Measurements from ENCODE around the gene NKAIN2.
A peak's percentile ranks its signal among the peaks of the same experiment; 100 is the strongest.

The NKAIN2 gene

DNA sequence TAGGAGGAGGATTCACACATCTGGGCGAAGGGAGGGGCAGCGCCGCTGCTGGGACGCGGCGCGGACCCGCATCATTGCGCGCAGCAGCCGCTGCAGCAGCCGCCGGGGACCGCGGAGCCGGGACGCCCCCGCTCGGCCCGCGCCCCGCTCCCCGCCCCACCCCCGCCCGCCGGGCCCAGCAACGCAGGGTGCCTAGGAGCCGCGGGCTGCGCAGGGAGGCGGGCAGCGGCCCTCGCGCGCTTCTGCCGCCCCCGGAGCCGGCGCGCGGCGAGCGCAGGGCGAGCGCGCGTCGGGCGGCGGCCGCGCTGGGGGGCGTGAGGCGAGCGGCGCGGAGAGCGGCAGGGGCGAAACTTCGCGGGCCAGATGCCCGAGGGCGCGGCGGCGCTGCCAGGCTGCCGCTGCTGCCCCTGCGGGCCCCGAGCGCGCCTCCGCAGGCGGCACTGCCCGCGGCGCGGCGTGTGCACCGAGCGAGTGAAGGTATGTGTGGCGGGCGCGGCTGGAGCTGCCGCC is at the start of gene NKAIN2:
NKAIN2 (plus strand) TSS at position 362 of the 510 bp plus-strand sequence.
- DNase-seq = no peak

- no peak for DNase-seq
Observed at GRCh38 chr6:123759472-123759871, 44.2 kb upstream of the NKAIN2 start.

DNA sequence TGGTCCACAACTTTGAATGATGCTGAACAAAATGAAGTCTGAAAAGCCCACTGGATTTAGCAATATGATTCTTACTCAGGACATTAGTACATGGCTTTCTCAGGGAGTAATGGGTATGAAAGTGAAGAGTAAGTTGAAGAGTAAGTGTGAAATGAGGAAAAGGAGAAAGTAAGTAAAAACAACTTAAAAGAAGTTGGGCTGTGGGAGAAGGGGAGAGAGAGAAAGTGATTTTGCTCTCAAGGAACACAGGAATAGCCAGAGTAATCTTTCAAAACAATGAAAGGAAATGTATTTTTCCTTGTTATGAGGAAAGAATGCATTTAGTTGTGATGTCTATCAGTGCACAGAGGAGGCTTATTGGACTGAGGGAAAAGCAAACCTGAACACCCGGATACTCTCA is 39.8 kb upstream of the NKAIN2 start:
- DNase-seq = no peak

GRCh38 chr6:123764722-123765121 is 38.9 kb upstream of the NKAIN2 start:
- no peak for DNase-seq

DNA sequence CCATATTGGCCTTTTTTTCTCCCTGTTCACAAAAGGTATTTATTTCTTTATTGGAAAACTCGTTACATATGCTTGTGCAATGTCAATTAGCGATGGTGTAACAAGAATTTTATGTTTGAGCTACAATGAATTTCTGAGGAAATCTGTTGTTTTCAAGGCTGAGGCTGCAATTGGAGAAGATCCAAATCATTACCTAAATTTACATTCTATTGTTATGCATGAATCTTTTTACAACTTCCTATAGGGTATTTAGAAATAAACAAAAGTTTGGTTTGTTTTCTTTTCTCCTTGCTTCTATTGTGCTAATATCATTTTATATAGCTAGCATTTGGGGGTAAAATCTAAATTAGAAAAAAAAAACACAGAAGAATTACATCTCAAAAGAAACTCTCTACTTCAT is 34.7 kb upstream of the NKAIN2 start:
- no peak for DNase-seq

DNA sequence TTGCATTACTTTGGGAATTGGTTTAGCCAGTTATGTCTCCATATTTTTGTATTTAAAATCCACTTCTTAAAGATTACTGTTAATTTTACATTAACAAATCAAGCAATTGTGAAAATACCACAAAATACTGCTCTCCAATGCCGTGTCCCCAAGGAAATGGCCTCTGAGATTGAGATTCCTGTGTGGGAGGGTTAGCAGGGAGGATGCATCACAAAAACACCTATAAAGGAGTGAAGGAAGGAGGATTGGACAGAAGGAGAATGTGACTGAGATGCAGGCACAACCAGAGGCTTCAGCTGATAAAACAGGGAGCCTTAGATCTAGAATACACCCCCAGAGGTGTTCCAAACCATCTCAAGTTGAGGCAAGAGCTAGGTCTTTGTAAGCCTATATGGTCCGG is 34.2 kb upstream of the NKAIN2 start:
- DNase-seq = no peak

DNA sequence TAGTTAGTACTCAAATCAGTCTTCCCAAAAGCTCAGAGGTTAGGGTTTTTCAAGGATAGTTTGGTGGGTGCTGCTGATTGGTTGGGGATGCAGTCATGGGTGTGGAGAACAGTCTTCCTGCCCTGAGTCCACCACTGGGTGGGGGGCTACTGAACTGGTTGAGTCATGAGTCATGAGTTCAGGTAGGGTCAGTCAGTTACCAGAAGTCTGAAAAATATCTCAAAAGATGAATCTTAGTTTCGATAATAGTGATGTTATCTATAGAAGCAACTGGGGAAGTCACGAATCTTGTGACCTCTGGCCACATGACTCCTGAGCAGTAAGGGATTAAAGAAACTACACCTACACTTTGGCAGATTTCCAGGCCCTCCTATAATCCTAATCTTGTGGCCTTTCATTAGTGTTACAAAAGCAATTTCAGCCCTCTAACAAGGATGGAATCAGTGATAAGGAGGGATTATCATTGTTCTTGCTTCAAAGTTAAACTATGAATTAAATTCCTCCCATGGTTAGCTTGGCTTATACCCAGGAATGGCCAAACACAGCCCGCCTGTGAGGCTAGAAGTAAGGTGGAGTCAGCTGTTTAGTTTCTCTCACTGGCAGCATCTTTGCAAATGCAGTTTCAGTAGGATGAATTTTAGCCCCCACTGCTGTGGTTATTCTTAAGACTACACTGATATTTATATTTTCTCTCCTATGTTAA is 33.3 kb upstream of the NKAIN2 start:
- no peak for DNase-seq

DNA sequence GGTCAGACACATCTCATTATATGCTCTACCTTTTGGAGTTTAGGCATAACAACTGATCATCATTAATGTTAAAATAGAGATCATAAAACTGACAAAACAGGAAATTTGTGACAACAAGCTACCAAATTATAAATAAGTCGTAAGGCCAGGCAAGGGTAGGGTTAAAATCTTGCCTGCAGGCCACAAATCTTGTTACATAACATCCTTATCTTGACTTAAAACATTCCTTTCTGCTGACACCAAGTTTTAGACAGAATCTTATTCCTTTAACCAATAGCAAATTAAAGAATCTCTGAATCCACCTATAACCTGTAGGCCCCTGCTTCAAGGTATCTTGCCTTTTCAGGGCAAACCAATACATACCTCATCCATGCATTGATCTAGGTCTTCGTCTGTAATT is 32.5 kb upstream of the NKAIN2 start:
- DNase-seq = no peak

- DNase-seq = no peak
Observed at GRCh38 chr6:123777563-123777962, 26.1 kb upstream of the NKAIN2 start.

- DNase-seq = no peak
Observed at GRCh38 chr6:123780021-123780420, 23.6 kb upstream of the NKAIN2 start.

GRCh38 chr6:123784330-123784729 is 19.3 kb upstream of the NKAIN2 start:
- no peak for DNase-seq

- no peak for DNase-seq
Observed at GRCh38 chr6:123785039-123785438, 18.6 kb upstream of the NKAIN2 start.

GRCh38 chr6:123788319-123788718 is 15.3 kb upstream of the NKAIN2 start:
- DNase-seq = no peak

DNA sequence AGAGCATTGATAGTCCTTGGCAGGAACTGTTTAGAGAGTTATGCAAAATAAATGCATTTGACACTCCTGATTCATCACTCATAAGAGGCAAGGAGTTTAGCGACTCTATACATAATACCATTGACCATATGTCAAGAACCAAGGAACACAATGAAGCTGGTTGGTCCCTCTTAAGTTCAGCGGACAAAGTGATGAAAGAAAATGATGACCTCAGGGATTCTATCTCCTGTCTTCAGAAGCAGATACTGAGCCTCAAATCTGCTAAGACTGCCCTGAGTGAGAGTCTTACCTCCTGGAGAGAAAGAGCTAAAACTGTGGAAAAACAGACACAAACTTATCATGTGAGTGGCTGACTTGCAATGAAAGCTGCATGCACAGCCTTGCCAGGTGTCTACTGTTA is 9.5 kb upstream of the NKAIN2 start:
- DNase-seq = no peak

DNA sequence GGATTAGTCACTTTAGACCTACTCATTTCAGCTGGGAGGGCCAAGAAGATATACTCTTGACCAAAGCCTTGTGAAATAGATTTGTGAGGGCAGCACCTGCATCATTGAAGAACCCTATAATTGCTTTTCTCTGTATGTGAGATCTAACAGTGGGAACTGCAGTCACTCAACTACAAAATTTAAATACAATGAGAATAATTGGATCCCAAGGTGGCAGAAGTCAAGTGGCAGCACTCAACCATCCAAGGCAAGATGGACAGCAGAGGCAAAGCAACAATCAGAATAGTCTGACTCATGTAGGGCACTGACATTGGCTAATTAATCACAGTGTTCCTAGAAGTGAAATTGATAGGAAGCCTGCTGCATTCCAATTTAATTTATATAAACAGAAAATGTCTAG is 8.9 kb upstream of the NKAIN2 start:
- no peak for DNase-seq

DNA sequence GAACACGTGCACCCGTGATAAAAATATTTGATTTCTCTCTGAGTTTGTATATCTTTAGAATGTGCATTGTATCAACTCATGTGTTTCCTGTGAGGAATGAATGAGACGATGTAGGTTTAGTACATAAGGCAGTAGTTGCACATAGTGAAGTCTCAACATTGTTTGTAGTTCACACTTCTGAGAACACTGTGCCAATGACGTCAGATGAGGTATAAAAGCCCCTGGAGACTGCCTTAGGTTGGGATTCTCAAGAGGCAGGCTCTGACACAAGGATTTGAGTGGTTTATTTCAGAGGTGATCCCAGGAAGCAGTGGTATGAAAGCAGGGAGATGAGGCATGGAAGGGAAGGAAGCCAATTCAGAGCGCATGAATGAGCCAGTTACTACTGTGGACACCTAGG is 2.6 kb upstream of the NKAIN2 start:
- no peak for DNase-seq

DNA sequence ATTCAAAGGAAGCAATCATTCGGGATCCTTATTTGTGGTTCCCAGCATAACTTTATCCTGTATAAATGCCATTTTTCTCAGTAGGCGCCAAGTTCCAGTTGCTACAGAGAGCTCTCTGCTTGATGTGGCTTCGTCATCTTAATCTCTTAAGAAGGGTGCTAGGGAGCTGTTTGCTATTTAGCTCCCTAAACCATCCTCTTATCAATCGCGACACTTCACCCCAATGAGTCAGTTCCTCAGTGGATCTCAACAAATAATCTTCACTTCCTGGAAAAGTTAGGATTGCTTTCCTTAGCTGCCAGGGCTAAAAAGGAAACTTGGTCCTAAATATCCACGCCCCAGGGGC is 1.3 kb upstream of the NKAIN2 start:
- DNase-seq = no peak

DNA sequence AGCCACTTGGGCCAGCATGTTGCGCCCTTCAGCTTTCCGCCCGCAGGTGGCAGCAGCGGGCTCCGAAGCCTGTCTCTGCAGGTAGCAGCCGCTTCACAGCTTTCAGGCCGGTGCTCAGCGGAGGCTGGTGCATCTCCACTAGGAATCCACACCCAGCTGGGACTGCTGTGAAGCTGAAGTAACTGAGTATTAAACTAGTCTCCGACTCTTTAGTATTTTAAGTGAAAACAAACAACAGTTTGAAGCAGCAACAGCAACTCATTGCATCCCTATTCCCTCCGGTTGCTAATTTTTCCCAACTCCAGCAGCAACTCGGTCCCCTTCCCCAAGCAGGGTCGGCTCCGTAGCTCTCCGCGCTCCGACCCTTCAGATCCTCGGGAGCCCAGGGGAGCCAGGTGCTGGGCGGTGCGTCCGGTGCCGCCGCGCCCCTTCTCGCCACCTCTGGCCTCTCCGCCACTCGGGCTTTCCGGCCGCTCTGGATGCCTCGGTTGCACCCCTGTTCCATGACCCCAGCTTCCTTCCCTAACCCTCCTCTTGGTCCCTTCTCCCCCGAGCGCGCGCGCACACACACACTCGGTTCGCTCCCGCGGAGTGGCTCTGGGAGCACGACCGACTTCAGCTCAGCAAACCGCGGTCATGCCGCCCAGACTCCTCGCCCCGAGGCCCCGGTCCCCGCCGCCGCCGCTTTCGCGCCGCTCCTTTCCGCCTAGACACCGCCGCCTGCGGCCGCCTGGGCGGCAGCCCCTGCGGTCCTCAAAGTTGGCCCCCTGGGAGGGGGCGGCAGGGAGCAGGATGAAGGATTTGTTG is 765 bp upstream of the NKAIN2 start:
- DNase-seq = peak; percentile 95

DNA sequence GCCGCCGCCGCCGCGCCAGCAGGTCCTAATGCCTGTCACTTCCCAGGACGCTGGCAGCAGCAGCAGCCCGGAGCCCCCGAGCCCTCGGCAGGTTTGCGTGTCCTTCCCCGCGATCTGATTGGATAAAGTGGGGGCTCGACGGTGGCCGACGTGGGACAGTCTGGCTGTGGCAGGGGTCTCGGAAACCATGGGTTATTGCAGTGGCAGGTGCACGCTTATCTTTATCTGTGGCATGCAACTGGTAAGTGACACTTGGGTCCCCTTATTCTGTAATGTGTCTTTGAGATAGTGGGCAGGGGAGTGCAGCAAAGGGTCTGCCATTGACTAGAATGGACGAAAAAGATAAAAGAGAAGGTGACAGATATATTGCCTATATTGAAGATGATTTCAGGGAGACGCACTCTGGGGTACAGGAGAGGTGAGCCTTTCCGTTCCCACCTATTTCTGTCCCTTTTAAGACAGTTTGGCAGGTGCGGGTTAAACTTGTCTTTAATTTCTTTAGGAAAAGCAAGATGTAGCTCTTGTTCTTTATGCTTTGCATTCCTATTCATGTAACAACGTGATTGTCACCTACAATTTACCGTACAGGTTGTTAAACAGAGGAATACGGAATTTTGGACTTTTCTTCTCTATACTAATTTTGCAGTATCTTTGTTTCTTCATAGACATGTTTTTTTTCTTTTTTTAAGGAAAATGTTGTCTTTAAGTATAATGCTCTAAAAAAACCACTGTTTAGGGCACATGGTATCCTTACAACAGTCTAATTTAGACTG is 535 bp downstream of the NKAIN2 start:
- DNase-seq = no peak

DNA sequence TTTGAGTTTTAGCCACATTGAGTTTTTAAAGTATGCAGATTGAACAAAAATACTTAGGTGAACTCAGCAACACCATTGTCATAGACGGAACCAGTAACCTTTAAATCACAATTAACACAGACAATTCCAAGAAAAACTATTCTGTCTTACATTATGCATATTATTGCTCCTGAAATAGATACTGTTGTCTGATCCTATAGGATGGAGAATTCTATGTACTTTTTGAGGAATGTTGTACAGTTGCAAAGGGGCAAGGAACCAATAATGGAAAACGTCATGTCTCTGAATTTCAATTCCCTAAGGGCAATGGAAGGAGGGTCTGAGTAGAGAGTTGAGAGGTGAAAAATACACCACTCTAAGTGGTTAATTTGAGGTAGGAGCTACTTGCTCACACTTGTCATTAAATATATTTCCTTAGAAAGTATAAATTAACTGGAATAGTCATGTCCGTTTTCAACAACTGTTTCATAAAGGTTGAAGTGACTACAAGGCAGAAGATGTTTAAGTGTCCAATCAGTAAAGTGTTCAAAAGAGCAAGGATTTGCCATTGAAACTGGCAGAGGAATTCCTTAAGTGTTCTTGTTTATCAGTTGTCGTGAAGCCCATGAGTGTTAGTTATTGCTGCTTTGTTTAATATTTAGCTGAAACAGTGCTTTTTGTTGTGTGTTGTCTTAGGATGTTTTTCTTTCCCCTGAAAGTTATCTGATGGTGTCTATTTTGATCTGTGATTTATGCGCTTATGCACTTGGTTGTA is 1.3 kb downstream of the NKAIN2 start:
- DNase-seq = no peak

GRCh38 chr6:123805921-123806320 is 2.3 kb downstream of the NKAIN2 start:
- no peak for DNase-seq

DNA sequence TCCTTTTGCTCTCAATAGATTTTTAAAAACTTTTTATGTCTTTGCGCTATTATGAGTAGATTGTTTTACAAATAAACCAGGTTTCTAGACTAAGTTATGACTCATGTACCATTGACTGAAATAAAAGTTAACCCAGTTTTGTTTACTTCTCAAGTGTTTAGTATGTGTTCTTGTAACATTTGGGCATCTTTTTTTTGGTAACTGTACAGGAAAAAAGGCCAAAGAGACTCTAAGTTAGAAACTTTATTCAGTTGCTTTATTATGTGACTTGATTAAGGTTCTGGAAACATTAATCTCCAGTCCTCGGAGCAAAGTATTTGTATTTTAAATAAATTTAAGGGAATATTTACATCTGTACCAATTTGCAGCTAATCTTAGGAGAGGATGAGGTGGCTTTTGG is 2.9 kb downstream of the NKAIN2 start:
- DNase-seq = no peak

DNA sequence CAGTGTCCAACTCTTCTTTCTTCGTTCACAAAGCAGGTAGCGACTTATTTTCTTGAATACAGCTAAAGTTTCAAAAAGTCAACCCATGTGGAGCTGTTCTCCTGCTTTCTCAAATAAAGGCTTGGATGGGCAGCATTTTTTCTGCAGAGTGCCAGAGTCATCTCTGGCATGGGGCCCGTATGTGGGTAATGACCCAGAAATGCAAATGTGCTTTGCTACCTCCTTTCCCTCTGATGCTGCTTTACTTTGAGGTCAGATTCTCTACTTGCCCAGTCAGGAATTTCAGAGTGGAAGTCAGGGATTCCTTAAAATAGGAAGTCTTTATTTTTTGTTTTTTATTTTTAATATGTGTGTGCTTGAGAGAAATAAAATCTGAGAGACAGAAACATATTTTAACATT is 4.9 kb downstream of the NKAIN2 start:
- no peak for DNase-seq
